Bronchial epithelial cell (primary cell): ENCODE results near the gene LRRC66. TPM values are rescaled to one million over a fixed set of nuclear protein-coding genes. Genes with fewer than 3 reads are reported as not detected.

Source experiments
- DNase-seq: peaks from one replicate; pipeline ENCODE4 v3.0.0-alpha.2; 2010; ENCODE audit warnings: low read depth
- FAIRE-seq: peaks from 2 replicates; lab custom pipeline; 2011; peaks lifted over from hg19 to GRCh38; lab: Jason Lieb, UNC
- H3K27me3 ChIP-seq: 2 replicates; pipeline ENCODE4 v1.5.1; 2011; ENCODE audit warnings: low read length; ENCODE audit not compliant: control insufficient read depth, insufficient read depth
- H3K36me3 ChIP-seq: 2 replicates; pipeline ENCODE4 v1.5.1; 2011; ENCODE audit warnings: low read length; ENCODE audit not compliant: control insufficient read depth, insufficient read depth
- H3K4me3 ChIP-seq: 2 replicates; pipeline ENCODE4 v1.5.1; 2011; ENCODE audit warnings: mild to moderate bottlenecking, low read depth, low read length, control low read depth
- CTCF ChIP-seq: IDR thresholded peaks from 2 replicates; pipeline ENCODE4 v1.5.1; 2011; ENCODE audit warnings: mild to moderate bottlenecking, moderate library complexity, low read length, control low read depth, inconsistent platforms; ENCODE audit not compliant: insufficient read depth, severe bottlenecking
- total RNA-seq: library from RNA; depleted of rRNA; stranded (reverse); fragments of >200 nt; gene quantifications from 2 replicates; pipeline ENCODE4 v1.2.1, GENCODE V29; 2014

The LRRC66 gene
- total RNA-seq, 1 donor from 2014 or later, result 0.26 TPM

GRCh38 chr4:52038103-52038912 is 18.1 kb upstream of the LRRC66 start, which contains the start of gene SGCB:
Gene SGCB, minus strand, starts transcription at chr4:52038299. Its CDS starts 40 bp downstream, at chr4:52038259.
- H3K4me3 ChIP-seq, result peak within 1 kb of the TSS; percentile 73
- no peak for FAIRE-seq
- no peak for DNase-seq
- peaks cover 4% of the 10 kb centered on the region for H3K27me3 ChIP-seq
- no peak for TF ChIP-seq CTCF
- no peaks in the 10 kb centered on the region for H3K36me3 ChIP-seq

GRCh38 chr4:52037689-52038102 is 17.5 kb upstream of the LRRC66 start:
- Histone ChIP-seq H3K4me3 (peak overlapping the region; percentile 73), H3K36me3 (no peaks in the 10 kb centered on the region), H3K27me3 (peaks cover 4% of the 10 kb centered on the region)
- DNase-seq (no peak), FAIRE-seq (no peak)
- no peak for TF ChIP-seq CTCF

GRCh38 chr4:52036886-52037530 is 16.8 kb upstream of the LRRC66 start:
- no peak for TF ChIP-seq CTCF
- Histone ChIP-seq H3K36me3 (no peaks in the 10 kb centered on the region), H3K4me3 (no peak overlapping the region), H3K27me3 (peaks cover 4% of the 10 kb centered on the region)
- FAIRE-seq, result no peak
- DNase-seq, result no peak

- DNase-seq, result no peak
- FAIRE-seq, result no peak
- TF ChIP-seq CTCF, result no peak
- Histone ChIP-seq H3K4me3 (no peak overlapping the region), H3K27me3 (no peaks in the 10 kb centered on the region), H3K36me3 (no peaks in the 10 kb centered on the region)
Observed at GRCh38 chr4:52035190-52035589, 15.0 kb upstream of the LRRC66 start.

GRCh38 chr4:52032005-52032404 is 11.8 kb upstream of the LRRC66 start:
- TF ChIP-seq CTCF, result no peak
- no peak for DNase-seq
- no peak for FAIRE-seq

More at GRCh38 chr4:52032005-52032404, 11.8 kb upstream of the LRRC66 start:
- H3K4me3 ChIP-seq, result no peak overlapping the region
- no peaks in the 10 kb centered on the region for H3K27me3 ChIP-seq
- H3K36me3 ChIP-seq, result no peaks in the 10 kb centered on the region
